Inflammatory macrophage treated with lipopolysaccharide for 4 hours (primary cell): ENCODE results near the gene SOD2.
"Not testable (repeated sequence)": the region's sequence is repeated elsewhere in the genome, so short reads cannot be mapped to it uniquely, and the experiment has no call there.

Experiments
- DNase-seq: peaks from one replicate; pipeline ENCODE4 v3.0.0-alpha.2; 2020

SOD2 gene

DNA sequence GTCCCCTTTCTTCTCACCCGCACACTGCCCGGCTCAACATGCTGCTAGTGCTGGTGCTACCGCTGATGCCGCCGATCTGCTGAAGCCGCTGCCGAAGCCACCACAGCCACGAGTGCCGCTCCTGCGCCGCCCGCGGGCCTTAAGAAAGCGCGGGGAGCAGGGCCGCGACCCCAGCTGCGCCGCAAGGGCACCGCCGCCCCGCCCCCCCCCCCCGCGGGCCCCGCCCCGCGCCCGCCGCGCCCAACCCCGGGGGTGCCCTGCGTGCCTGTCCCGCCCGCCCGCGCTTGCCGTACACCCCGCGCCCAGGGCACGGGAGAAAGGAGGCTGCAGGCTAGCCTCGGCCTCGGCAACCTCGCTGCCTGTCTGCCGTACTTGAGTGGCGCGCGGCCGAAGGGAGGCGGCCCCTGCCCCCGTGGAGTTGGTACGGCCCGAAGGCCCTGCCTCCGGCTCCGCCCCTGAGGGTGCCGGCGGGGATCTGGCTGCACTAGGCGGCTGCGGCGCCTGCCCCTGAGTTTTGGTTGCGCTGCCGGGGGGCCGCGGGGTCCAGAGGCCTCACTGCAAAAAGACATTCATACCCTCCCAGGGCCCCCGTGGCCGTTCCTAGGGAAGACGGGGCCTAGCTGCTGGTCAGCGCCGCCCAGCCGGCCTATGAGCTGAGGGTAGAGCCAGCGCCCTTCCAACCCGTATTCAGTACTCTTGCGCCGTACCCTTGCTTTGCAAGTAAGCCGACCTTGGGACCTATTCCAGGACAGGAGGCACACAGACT lies at the start of gene SOD2:
Gene SOD2 (minus strand): TSS at position 114 of the 766 bp plus-strand sequence. CDS start 74 bp downstream, at position 40.
- DNase-seq = peak; percentile 99

DNA sequence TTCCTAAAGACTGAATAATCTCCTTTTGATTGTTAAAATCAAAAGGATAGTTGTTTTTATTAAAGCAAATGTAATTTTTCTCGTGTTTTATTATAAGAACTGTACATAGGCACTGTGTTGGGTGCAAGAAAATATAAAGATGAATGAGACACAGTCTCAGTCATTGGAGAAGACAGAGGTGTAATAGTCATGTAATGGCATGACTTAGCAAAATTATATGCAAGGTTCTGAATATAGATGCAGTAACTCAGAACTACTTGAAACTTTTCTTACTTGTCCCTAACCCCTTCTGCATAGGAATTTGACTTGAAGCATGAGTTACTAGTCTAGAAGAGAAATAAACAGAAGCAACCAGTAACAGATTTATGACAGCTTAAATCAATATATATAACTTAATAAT lies 49.1 kb upstream of the SOD2 start:
- no peak for DNase-seq

DNA sequence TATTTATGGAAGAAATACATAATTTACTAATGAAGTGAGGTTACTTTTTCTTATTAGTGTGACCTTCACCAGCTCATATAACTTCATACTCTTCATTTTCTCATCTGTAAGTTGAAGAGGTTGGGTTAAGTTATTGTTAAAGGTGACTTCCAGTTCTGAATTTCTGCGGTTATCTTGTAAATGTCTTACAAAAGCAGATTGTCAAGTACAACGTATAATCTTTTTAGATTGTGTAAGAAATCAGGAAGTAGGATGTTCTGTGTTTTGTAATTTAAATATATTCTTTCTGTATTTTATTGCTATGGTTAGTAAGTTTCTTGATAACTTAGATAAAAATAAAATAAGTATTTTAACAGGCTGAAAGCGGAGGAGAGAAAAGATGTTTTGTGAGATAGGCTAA lies 46.3 kb upstream of the SOD2 start:
- DNase-seq = no peak

DNA sequence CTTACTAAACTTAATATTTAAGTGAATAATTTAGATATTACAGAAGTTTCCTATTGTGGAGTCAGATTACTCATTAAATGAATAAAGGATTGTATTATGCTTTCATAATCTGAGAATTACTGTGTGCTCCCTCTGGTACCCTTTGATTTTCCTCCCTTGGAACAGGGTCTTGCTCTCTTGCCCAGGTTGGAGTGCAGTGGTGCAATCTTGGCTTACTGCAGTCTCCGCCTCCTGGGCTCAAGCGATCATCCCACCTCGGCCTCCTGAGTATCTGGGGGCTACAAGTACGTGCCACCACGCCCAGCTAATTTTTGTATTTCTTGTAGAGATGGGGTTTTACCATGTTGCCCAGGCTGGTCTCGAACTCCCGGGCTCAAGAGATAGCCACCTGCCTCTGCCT lies 43.9 kb upstream of the SOD2 start:
- DNase-seq = no peak

DNA sequence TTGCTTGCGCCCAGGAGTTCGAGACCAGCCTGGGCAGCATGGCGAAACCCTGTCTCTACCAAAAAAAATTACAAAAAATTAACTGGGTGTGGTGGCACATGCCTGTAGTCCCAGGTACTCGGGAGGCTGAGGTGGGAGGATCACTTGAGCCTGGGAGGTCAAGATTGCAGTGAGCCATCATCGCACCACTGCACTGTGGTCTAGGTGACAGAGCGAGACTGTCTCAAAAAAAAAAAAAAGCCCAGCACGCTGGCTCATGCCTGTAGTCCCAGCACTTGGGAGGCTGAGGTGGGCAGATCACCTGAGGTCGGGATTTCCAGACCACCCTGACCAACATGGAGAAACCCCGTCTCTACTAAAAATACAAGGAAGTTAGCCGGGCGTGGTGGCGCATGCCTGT lies 40.4 kb upstream of the SOD2 start:
- not testable (repeated sequence) for DNase-seq

DNA sequence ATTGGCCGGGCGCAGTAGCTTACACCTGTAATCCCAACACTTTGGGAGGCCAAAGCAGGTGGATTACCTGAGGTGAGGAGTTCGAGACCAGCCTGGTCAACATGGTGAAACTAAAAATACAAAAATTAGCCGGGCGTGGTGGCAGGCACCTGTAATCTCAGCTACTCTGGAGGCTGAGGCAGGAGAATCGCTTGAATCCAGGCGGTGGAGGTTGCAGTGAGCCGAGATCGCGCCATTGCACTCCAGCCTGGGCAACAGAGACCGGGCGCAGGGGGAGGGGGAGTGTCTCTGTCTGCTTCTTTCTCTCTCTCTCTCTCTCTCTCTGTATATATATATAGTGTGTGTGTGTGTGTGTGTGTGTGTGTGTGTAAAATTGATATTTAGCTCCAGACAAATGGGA lies 39.5 kb upstream of the SOD2 start:
- not testable (repeated sequence) for DNase-seq

DNA sequence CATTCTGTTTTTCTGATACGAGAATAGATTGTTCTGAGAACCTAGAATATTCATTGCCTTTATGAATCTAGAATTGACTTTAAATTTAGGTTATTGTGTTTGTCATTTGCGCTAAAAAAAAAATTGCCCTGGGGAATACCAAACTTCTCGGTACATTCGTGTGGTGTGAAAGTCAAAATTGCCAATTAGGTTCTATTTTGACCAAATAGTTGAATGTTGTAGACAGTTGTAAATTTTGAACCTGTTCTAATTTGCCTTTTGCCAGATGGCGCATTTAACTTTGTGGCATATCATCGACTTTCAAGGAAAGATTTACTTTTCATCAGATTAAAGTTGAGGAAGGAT lies 37.3 kb upstream of the SOD2 start:
- no peak for DNase-seq

DNA sequence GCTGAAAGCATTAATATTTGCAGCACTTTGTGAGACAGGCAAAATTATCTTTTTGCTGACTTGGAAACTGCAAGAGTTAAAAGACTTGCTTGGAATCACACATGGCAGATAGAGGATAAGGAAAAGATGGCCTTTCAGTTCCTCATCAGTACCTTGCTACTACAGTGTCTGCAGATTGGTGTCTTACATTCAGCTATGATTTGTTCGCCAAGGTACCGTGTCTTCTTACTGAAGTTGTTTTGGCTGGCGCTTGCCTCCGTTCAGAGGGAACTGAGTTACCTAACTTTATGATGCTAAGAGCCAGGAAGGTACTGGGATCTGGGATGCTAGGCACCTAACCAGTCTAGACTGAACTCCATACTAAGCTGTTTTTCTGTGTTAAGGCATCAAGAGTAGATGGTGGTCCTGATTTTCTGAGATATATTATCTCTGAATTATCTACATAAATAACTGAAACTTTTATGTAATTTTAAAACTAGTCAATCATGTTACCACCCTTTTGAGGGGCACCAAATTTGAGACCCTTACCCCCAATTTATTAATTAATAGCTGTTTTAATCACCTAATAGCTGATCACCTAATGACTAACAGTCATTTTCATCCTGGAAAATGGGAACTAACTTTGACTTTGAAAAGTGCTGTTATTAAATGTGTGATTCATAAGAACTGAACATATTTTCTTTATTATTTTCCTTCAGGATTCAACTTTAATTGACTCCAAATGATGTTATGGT lies 36.7 kb upstream of the SOD2 start:
- peak; percentile 59 for DNase-seq

DNA sequence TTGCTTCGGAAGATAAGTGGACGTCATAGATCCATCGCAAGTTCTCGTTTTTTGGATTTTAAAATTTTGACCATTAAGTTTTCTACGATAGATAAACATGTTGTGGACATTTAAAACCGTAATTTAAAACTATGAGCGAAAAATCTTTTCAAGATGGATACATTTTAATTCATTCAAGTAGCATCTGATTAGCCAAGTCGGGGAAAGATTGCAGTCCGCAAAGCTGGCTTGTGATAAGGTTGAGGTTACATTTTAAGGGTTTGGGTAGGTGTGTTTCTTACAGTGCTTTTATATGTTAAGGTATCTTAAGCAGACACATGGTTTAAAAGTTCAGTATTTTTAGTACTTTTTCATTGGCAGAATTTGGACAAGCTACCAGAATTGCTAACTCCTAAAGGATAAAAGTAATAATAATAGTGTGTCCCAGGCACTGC lies 35.5 kb upstream of the SOD2 start:
- DNase-seq = no peak

DNA sequence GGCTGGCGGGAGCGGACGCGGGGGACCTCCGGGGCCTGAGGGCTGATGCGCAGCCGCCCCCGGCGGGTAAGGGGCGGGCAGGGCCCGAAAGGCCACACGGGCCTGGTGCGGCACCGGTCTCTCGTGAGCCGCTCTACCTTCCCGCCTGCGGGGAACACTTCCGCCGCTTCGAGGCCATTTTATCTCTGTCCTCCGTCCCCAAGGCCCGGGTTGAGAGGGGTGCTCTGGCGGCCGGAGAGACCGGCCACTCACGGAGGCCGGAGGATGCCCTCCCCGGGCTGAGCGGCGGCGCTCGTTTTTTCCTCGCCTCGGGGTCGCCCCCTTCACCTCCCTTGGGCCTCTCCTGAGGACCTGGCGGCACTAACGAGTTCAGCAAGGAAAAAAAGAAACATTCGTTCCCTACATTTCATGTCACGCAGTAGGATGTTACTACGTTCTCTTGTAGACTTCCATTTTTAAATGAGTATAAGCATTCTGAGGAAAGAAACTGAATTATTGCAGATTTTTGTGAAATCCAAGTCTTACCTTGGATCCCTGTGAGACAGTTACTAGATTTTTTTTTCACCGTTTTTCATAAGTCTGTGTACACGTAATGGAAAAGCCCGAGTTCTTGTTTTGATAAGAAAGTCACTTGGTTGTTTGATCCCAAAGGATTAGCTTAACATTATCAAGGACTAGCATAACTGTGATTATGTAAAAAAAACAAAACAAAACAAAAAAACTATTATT lies 34.8 kb upstream of the SOD2 start:
- no peak for DNase-seq

DNA sequence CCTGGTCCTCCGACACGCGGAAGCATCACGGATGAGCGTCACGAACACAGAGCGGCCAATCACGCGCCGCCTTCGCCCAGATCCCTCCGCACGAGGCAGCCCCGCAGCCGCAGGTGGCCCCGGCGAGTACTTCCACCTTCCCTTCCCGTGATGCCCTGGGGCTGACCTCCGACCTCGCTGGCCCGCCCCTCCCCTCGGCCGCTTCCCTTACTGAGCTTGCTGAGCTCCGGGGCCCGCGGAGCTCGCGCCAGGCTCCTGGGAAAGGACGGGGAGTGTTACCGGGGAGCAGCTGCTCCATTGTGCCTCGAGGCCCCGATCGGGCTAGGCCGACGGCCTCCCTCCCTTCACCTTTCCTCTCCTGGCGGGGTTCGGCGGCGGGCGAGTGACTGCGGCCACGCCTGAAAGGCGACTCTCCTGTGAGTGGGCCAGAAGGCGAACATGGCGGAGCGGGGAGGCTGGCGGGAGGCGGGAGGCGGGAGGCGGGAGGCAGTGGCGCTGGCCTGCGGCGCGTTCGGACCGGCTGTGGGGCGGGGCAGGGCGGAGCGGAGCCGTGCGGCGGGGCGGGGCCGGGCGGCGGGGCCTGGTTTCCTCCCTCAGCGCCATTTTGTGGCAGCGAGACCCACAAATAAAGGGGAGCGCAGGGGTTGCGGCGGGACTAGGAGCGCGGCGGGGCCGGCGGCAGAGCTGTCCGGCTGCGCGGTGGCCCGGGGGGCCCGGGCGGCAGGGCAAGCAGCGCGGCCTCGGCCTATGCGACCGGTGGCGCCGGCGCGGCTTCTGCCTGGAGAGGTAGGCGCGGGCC lies 34.1 kb upstream of the SOD2 start, which contains the start of gene WTAP:
Gene WTAP (plus strand): TSS at position 589 of the 799 bp plus-strand sequence. CDS start 8,760 bp downstream, outside the sequence.
- DNase-seq = peak; percentile 92

DNA sequence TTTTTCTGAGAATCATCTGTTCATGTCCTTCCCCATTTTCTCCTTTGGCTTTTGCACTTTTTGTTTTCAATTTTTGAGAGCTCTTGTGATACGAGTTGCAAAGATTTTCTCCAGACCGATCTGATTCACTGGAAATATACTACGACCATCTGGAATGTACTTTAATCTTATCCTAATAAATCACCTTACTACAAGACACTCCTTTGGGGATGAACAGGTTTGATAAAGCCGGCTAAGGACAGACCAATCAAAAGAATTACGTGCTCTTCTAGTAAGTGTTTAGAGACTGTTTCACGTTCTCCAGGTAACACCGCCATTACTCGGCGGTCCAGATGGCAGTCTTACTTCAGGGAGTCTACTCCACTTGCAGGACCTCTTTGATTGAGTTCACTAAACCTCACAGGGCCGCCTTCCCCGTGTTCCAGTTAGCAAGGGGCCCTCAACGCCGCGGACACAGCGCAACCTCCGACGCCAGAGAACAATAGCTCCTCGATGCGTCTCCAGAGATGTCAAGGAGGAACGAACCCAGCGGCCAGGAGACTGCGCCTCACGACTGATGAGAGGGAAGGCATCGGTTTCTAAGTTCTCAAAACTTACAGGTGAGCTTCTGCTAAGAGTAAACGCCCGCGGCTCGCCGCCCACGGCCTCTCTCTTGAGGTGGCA lies 33.3 kb upstream of the SOD2 start:
- peak; percentile 37 for DNase-seq

DNA sequence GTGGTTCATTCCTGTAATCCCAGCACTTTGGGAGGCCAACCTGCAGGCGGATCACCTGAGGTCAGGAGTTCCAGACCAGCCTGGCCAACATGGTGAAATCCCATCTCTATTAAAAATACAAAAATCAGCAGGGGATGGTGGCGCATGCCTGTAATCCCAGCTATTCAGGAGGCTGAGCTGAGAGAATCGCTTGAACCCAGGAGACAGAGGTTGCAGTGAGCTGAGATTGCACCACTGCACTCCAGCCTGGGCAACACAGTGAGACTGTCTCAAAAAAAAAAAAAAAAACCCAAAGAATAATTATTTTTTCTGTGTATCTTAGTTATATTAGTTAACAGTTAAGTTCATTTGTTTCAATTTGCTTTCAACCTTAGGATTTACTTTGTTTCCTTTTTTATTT lies 32.2 kb upstream of the SOD2 start:
- DNase-seq = not testable (repeated sequence)

DNA sequence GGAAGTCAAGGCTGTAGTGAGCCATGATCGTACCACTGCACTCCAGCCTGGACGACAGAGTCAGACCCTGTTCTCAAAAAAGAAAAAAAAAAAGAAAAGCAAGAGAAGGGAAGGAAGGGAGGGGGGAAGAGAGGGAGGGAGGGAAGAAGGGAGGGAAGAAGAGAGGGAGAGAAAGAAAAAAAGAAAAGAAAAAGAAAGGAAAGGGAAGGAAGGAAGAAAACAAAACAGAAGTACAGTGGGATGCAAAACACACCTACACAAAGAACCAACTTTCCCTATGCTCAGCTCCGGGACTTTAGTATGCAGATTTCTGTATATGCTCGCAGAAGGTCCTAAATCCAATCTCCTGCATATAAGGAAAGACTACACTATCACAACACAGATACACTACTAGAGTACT lies 31.7 kb upstream of the SOD2 start:
- no peak for DNase-seq

DNA sequence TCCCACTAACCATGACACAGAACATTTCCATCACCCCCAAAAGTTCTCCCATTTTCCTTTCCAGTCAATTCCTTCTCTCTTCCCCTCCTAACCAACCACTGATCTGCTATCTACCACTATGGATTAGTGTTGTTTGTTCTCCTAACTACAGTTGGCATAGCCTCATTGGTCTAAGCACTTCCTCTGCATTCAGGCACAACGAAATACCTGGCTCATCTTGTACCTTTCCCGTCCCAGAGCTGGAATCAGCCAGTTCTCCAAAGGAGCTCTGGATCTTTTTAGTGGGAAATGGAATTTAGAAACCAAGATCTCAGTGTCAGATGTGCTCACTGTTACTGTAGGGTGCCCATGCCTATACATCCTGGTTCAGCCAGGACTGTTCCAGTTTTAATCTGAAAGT lies 30.2 kb upstream of the SOD2 start:
- DNase-seq = no peak

DNA sequence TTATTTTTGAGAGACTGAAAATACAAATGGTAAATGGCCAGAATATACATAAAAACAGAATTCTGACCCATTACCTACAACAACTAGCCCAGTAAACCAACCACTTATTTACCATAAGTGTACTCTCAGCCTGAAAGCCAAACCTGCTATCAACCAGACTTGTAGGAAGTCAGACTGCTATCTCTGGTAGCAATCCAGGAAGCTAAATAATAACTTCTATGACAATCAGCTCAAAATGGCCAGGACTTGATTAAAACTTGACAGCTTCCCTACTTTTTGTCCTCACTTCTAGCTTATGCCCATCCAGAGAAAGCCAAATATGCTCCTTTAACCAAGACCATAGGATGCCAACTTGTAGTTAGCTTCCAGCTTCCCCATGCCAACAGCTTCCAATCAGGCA lies 29.6 kb upstream of the SOD2 start:
- DNase-seq = no peak

DNA sequence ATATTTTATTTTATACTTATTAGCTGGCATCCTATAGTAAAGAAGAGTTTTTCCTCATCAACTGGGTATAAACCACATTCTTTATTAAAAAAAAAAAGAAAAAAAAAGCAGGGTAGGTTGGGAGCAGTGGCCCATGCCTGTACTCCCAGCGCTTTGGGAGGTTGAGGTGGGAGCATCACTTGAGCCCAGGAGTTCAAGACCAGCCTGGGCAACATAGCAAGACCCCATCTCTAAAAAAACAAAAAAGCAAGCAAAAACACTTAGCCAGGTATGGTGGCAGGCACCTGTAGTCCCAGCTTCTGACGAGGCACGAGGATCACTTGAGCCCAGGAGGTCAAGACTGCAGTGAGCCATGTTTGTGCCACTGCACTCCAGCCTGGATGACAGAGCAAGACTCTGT lies 28.9 kb upstream of the SOD2 start:
- not testable (repeated sequence) for DNase-seq

DNA sequence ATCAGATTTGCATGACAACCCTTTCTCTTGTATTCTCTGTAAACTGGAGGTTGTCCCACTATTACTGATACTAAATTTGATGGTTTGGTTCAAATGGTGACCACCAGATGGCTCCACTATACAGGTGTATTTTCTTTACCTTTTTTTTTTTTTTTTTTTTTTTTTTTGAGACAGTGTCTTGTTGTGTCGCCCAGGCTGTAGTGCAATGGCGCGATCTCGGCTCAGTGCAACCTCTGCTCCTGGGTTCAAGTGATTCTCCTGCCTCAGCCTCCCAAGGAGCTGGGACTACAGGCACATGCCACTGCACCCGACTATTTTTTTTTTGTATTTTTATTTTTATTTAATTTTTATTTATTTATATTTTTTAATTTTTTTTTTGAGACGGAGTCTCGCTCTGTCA lies 27.7 kb upstream of the SOD2 start:
- DNase-seq = no peak

DNA sequence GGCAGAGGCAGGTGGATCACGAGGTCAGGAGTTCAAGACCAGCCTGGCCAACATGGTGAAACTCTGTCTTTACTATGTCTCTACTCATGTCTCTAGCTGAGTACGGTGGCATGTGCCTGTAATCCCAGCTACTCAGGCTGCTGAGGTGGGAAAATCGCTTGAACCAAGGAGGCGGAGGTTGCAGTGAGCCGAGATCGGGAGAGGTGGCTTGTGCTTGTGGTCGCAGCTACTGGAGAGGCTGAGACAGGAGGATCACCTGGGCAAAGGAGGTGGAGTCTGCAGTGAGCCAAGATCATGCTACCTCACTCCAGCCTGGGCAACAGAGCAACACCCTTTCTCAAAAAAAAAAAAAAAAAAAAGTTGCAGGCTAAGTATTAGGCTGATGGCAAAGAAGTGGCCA lies 26.2 kb upstream of the SOD2 start:
- DNase-seq = no peak

DNA sequence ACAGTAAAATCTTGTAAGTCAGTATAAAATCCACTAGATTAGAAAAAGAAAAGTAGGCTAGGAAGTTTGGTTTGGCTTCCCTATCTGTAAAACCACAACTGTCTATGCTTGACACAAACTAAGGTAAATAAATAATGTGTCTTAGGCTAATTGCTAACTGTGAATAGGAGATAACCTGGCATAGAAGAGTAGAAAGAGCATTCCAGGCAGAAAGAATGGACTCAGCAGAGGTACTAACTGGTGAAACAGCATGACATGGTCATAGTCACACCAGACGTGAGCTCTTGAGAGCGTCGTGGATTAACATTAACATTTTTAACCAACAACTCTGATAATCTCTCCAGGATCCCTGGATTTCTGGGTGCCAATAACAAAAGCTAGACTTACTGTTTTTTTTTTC lies 25.6 kb upstream of the SOD2 start:
- DNase-seq = no peak

DNA sequence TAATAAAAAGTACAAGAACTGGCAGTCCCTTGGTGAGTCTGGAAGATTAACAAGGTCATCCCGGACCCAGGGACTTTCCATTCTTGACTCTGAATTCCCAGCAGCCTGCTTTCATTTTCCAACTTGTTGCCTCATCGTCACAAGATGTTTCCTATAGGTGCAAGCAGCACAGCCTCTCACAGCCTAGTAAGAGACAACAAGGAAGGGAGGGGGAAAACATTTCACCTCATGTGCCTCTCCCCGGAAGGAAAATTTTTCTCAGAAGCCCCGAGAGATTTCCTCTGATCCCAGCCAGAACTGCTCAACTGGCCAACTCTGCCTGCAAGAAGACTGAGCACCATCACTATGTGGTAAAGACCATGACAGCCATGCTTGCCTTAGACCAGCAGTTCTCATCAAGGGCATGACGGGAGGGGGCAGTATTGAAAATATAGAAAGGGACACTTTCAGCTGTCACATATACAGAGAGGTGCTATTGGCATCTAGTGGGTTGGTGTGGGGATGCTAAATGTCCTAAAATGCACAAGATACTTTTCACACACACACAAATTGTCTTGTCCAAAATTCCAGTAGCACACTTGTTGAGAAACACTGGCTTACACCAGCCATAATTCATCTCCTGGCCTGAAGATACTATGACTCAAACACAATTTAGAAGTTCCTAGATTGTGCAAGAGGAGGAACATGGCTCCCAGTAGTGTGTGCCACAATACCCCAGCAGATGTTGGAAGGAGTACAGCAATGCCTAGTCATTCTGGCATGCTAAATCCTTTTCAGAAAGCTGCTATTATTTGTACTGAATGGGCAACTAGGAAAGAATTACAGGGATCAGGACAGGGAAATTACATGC lies 23.4 kb upstream of the SOD2 start:
- peak; percentile 98 for DNase-seq
